IMR-90 (cell line): ENCODE results near the gene JPH4.

Experiments
- MAZ ChIP-seq: IDR thresholded peaks from 2 replicates; pipeline ENCODE4 v1.6.1; 2012; ENCODE audit warnings: low read depth, mild to moderate bottlenecking, low read length, improper control_type of control experiment, moderate library complexity, borderline replicate concordance
- POLR2A ChIP-seq: IDR thresholded peaks from 2 replicates; pipeline ENCODE4 v1.6.1; 2012; ENCODE audit warnings: mild to moderate bottlenecking, low read depth, low read length
- TF ChIP-seq, protein P1 (sequence below): conservative IDR thresholded peaks from 2 replicates; pipeline ENCODE4 v1.5.1; 2012; ENCODE audit warnings: mild to moderate bottlenecking, low read depth, low read length, improper control_type of control experiment

DNA sequence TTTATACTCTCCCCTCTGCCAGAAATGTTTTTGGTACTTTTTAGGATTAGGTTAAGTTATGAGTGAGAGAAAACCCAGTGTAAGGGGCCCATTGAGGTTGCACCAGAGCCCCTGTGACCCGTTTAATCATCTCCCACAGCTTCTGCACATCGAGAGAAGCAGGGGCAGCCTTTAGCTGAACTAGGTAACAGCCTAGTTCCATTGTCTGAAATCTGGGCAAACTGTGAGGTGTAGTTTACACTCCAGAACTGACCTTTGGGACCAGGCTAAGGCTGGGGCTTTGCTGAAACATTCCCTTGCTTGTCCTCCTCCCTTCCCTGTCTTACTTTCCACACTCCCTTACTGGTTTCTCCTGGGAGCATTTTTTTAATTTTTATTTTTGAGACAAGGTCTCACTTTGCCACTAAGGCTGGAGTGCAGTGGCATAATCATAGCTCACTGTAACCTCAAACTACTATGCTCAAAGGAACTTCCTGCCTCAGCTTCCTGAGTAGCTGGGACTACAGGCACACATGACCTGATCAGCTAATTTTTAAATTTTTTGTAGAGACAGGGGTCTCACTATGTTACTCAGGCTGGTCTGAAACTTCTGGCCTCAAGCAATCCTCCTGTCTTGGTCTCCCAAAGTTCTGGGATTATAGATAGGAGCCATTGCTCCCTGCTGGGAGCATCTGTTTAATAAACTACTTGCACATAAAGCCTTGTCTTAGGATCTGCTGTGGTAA lies 31.7 kb upstream of the JPH4 start:
- TF ChIP-seq POLR2A: no peak
- TF ChIP-seq MAZ: no peak
- TF ChIP-seq, protein P1, sequence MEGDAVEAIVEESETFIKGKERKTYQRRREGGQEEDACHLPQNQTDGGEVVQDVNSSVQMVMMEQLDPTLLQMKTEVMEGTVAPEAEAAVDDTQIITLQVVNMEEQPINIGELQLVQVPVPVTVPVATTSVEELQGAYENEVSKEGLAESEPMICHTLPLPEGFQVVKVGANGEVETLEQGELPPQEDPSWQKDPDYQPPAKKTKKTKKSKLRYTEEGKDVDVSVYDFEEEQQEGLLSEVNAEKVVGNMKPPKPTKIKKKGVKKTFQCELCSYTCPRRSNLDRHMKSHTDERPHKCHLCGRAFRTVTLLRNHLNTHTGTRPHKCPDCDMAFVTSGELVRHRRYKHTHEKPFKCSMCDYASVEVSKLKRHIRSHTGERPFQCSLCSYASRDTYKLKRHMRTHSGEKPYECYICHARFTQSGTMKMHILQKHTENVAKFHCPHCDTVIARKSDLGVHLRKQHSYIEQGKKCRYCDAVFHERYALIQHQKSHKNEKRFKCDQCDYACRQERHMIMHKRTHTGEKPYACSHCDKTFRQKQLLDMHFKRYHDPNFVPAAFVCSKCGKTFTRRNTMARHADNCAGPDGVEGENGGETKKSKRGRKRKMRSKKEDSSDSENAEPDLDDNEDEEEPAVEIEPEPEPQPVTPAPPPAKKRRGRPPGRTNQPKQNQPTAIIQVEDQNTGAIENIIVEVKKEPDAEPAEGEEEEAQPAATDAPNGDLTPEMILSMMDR: no peak
